Colonic mucosa (tissue), 4 donors: ENCODE measurements around the gene CYP26A1. TPM values are rescaled to one million over a fixed set of nuclear protein-coding genes. Genes with fewer than 3 reads are reported as not detected.

Experiments used
- DNase-seq: peaks from one replicate; pipeline ENCODE4 v3.0.0-alpha.2; 2020
- H3K27ac ChIP-seq: fragments of 200-600 bp; one replicate; pipeline ENCODE4 v1.8.0; 2021
- H3K27me3 ChIP-seq: fragments of 200-600 bp; one replicate; pipeline ENCODE4 v1.8.0; 2021
- H3K36me3 ChIP-seq: fragments of 200-600 bp; one replicate; pipeline ENCODE4 v1.8.0; 2021
- H3K4me1 ChIP-seq: fragments of 200-600 bp; one replicate; pipeline ENCODE4 v1.8.0; 2021; ENCODE audit warnings: mild to moderate bottlenecking
- H3K4me3 ChIP-seq: fragments of 200-600 bp; one replicate; pipeline ENCODE4 v1.8.0; 2021
- H3K9ac ChIP-seq, 2 donors: one replicate each; pipeline ENCODE4 v1.7.0; 2013; ENCODE audit warnings: control low read depth in 2 of 2, low read depth in 2 of 2, low read length in 2 of 2
- H3K9me3 ChIP-seq: fragments of 200-600 bp; one replicate; pipeline ENCODE4 v1.8.0; 2021
- CTCF ChIP-seq: fragments of 200-600 bp; IDR thresholded peaks from one replicate; pipeline ENCODE4 v1.8.0; 2022; ENCODE audit warnings: antibody characterized with exemption, mild to moderate bottlenecking
- intact Hi-C: fragments of 100-400 bp; cut with DNase I; formaldehyde crosslinking; loops from one replicate; pipeline ENCODE4 v1.14.1; 2022
- total RNA-seq, 2 donors: library from RNA; stranded (reverse); fragmentation: NEBNext Ultra II Directional in 1 of 2; extraction: Animal tissue kit (Norgen Biotek cat#: 25700) in 1 of 2; gene quantifications; one replicate each; pipeline ENCODE4 v1.2.1, GENCODE V29; 2021
- donor health status: healthy.
- donor health status: DM: no; HTN: no; CAD: no.
- donor health status: DM: no; HTN: no; CAD: no.

CYP26A1 gene
- total RNA-seq, 2 donors from 2014 or later = not detected

GRCh38 chr10:93070378-93071176 is 3.1 kb upstream of the CYP26A1 start:
- Histone ChIP-seq H3K9ac (no peak overlapping the region), H3K27me3 (peaks cover 88% of the 10 kb centered on the region), H3K9me3 (no peaks in the 10 kb centered on the region), H3K4me3 (no peak overlapping the region), H3K4me1 (peaks cover 15% of the 10 kb centered on the region), H3K27ac (no peak overlapping the region), H3K36me3 (no peaks in the 10 kb centered on the region)
- no peak for DNase-seq
- TF ChIP-seq CTCF = no peak
- intact Hi-C loops = no loop called here

- no peaks in the 10 kb centered on the region for H3K36me3 ChIP-seq
Observed at GRCh38 chr10:93071177-93071472, 2.6 kb upstream of the CYP26A1 start.

GRCh38 chr10:93071674-93072224 is 1.9 kb upstream of the CYP26A1 start:
- TF ChIP-seq CTCF = no peak
- no peaks in the 10 kb centered on the region for H3K36me3 ChIP-seq
- peaks cover 15% of the 10 kb centered on the region for H3K4me1 ChIP-seq
- H3K27ac ChIP-seq = no peak overlapping the region
- DNase-seq = no peak
- peak overlapping the region; percentile 34 for H3K4me3 ChIP-seq
- intact Hi-C loops = no loop called here
- no peaks in the 10 kb centered on the region for H3K9me3 ChIP-seq
- H3K9ac ChIP-seq = no peak overlapping the region
- peaks cover 80% of the 10 kb centered on the region for H3K27me3 ChIP-seq

More at GRCh38 chr10:93071177-93071472, 2.6 kb upstream of the CYP26A1 start:
- Histone ChIP-seq H3K4me3 (no peak overlapping the region), H3K9me3 (no peaks in the 10 kb centered on the region), H3K27me3 (peaks cover 86% of the 10 kb centered on the region), H3K9ac (no peak overlapping the region), H3K4me1 (peaks cover 15% of the 10 kb centered on the region), H3K27ac (no peak overlapping the region)
- no peak for TF ChIP-seq CTCF
- no peak for DNase-seq
- intact Hi-C loops = no loop called here

- Histone ChIP-seq H3K9me3 (no peaks in the 10 kb centered on the region), H3K27ac (no peak overlapping the region), H3K4me1 (peaks cover 15% of the 10 kb centered on the region), H3K36me3 (no peaks in the 10 kb centered on the region), H3K4me3 (peak overlapping the region; percentile 34), H3K27me3 (peaks cover 78% of the 10 kb centered on the region), H3K9ac (no peak overlapping the region)
- intact Hi-C loops = no loop called here
- TF ChIP-seq CTCF = no peak
- no peak for DNase-seq
Observed at GRCh38 chr10:93072225-93072712, 1.4 kb upstream of the CYP26A1 start.

DNA sequence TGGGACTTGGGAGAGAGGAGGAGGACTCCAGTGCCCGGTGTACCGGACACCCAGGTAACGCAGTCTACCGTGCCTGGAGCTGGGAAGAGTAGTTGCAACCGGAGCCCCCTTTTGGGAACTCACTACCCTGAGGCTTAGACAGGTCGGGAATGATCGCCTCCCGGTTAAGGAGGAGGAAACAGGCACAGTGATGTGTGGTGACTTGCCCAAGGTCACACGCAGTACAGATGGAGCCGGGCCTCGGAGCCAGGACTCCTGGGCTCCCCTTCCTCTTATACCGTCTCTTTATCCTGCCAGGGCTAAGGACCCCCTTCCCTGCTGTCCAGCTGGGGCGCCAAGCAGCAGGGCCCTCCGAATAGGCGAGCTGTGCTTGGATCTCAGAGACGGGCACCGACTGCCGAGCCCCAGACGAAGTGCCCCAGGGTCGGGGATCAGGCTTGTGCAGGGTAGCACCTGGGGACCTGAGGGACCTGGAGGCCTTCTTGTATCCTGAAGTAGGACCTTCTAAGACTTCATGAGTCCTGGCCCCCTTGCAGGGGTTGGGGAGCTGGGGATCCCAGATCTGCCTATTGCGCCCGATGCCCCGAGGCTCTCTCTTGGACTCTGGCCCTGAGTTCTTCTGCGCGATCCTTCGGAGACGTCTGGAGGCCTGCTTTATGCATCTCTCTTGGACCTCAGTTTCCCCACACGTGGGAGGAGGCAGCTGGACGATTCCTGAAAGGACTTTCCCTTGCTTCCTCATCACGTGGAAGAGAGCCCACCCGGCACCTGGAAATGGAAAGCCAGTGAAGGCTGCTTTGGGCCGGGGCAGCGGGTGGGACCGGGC is 767 bp upstream of the CYP26A1 start:
- Histone ChIP-seq H3K36me3 (no peaks in the 10 kb centered on the region), H3K9ac (no peak overlapping the region), H3K27ac (no peak overlapping the region), H3K27me3 (peaks cover 79% of the 10 kb centered on the region), H3K4me3 (peak overlapping the region; percentile 34), H3K9me3 (no peaks in the 10 kb centered on the region), H3K4me1 (peaks cover 15% of the 10 kb centered on the region)
- no peak for TF ChIP-seq CTCF
- intact Hi-C loops = no loop called here
- DNase-seq = no peak
